Peyer's patch (tissue), 4 donors: ENCODE data around the gene ZNF221.

Source experiments
- POLR2A ChIP-seq, 2 donors: fragments of 450-650 bp; IDR thresholded peaks; one replicate each; pipeline ENCODE4 v1.5.1; 2017; ENCODE audit warnings: antibody characterized with exemption in 2 of 2, mild to moderate bottlenecking in 2 of 2, moderate library complexity in 2 of 2
- TF ChIP-seq, protein P1 (sequence below), 6 experiments: fragments of 450-650 bp in 4 of 6; fragments of 200-600 bp in 2 of 6; sonication (generic) in 1 of 6; IDR thresholded peaks; one replicate each; pipeline ENCODE4 v1.5.1; 2017 to 2019; ENCODE audit warnings: antibody characterized with exemption in 6 of 6, mild to moderate bottlenecking in 3 of 6, moderate library complexity in 1 of 6

DNA sequence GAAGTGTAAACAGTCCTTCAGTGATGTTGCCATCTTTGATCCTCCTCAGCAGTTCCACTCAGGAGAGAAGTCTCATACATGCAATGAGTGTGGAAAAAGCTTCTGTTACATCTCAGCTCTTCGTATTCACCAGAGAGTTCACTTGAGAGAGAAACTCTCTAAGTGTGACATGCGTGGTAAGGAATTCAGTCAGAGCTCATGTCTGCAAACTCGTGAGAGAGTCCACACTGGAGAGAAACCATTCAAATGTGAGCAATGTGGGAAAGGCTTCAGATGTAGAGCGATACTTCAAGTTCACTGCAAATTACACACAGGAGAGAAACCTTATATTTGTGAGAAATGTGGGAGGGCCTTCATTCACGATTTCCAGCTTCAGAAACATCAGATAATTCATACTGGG, 59.4 kb downstream of the ZNF221 start:
- no peak for TF ChIP-seq POLR2A (IDR thresholded peaks at IDR 0.05)
- TF ChIP-seq, protein P1, sequence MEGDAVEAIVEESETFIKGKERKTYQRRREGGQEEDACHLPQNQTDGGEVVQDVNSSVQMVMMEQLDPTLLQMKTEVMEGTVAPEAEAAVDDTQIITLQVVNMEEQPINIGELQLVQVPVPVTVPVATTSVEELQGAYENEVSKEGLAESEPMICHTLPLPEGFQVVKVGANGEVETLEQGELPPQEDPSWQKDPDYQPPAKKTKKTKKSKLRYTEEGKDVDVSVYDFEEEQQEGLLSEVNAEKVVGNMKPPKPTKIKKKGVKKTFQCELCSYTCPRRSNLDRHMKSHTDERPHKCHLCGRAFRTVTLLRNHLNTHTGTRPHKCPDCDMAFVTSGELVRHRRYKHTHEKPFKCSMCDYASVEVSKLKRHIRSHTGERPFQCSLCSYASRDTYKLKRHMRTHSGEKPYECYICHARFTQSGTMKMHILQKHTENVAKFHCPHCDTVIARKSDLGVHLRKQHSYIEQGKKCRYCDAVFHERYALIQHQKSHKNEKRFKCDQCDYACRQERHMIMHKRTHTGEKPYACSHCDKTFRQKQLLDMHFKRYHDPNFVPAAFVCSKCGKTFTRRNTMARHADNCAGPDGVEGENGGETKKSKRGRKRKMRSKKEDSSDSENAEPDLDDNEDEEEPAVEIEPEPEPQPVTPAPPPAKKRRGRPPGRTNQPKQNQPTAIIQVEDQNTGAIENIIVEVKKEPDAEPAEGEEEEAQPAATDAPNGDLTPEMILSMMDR (IDR thresholded peaks at IDR 0.05) = no peak
